Eye (tissue), 1 donor: ENCODE results near the gene MYH7.
A peak's percentile ranks its signal among the peaks of the same experiment; 100 is the strongest.

Source experiments
- DNase-seq: peaks from one replicate; pipeline ENCODE4 v3.0.0-alpha.2; 2015

MYH7 gene

DNA sequence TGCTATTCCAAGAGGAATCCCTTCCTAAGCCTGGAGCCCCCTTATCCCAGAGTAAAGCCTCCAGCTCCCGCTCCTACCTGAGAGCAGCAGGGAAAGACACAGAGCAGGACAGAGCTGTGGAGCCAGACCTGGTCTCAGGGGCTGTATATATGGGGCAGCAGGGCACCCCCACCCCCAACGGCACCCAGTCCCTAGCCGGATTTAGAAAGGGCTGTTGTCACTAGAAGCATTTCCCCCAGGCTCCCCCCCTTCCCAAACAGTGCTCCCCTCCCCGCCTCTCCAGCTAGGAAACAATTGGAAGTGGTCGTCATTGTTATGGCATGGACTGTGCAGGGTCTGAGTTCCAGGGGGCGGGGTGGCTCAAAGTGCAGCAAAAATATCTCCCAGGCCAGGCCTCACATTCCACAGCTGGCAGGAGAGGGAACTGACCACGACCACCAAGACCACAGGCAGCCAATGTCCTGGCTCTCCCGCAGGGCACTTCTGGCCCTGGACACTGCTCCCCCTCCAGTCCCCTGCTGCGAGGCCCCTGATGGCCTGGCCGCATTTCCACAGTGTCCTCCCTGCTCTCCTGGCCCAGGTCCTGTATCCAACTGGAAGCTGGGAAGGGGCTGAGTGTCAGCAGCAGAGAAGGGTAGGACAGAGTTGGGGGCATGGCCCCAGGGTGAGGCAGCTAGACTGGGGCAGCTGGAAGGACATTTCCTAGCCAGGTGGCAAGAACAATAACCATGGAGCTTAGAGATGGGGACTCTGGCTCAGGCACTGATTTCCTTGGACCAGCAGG is at the start of gene MYH7:
MYH7 (minus strand) TSS at position 118 of the 784 bp plus-strand sequence. CDS start 1,928 bp downstream, outside the sequence.
- DNase-seq = peak; percentile 79

GRCh38 chr14:23483236-23483854 is 47.9 kb upstream of the MYH7 start:
- peak; percentile 73 for DNase-seq

DNA sequence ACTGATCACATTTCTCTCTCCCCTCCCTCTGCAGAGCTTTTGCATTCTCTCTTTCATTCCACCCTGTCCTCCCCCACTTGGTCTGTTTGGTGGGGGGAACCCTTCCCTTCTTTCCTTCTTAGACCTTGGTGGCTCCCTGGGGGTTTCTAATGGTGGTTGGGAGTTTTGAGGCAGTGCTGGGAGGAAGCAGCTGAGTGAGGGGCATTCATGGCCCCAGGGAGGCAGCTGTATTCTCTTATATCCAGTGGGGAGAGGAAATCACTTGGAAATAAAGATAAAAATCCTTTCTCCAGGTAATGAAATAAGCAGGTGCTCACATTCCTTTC is 47.3 kb upstream of the MYH7 start:
- DNase-seq = no peak

GRCh38 chr14:23481979-23482822 is 46.7 kb upstream of the MYH7 start:
- peak; percentile 77 for DNase-seq

DNA sequence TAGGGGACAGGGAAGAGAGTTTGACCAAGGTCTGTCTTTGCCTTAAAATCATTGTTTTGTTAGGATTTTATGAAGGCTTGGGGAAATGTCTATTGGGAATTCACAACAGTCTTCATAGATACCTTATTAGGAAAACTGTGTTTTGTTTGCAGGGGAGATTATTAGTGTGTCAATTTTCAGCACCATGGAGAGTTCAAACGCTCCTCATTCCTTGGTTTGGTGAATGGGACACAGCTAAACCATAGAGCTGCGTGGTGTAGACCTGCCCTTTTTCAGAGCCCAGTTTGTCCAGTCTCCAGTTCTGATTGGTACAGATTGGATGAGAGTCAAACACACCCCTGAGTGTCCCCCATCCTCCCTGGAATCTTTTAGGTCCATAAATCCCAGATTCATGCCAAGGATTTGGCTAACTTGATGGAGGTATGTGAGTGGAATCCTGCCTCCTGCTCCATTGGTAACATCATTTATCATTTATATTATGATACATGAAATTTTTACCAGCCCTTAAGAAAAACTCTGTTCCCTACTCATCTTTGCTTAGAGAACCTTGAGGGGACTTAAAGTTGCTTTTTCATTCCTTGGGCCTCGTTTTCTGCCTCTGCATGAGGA is 46.0 kb upstream of the MYH7 start:
- peak; percentile 71 for DNase-seq

GRCh38 chr14:23478109-23478759 is 42.8 kb upstream of the MYH7 start:
- peak; percentile 86 for DNase-seq

DNA sequence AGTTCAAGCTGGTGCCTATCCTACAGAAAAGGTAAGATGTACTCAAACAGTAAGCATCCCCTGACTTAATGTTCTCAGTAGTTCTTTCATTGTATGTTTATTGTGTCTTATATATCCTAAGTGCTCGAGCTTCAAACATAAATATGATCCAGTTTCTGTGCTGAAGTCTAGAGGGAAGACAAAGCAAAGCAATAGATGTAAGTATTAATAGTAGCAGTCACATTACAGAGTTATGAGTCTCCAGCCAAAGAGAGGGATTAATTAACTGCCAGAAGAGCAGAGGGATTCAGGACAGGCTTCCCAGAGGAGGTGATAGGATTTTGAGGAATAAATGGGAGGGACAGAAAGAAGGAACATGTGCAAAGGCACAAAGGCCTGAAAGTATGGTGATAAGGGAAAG is 35.5 kb upstream of the MYH7 start:
- no peak for DNase-seq

- no peak for DNase-seq
Measured at GRCh38 chr14:23469906-23470403, 34.5 kb upstream of the MYH7 start.

GRCh38 chr14:23469127-23469905 is 33.9 kb upstream of the MYH7 start, which contains the start of gene NGDN:
Gene NGDN (plus strand): TSS chr14:23469703. CDS start chr14:23469716, 13 bp downstream.
- peak; percentile 100 for DNase-seq

DNA sequence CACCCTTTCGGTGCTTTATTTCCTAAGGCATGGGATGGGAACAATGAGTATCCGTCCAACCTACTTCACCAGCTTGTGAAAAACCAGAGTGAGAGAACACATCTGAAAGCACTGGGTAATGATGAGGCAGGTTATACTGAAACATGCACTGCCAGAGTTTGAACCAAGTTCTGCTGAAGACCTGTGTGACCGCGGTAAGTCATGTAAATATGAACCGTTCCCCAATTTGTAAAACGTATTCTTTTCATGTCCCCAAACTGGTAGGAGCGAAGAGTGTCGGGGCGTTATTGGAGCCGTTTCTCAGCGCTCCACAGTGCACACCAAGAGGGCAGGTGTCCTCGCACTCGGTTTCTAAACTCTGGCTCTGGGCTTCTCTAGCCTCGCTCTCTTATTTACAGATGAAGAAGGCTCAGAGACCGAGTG is 33.3 kb upstream of the MYH7 start:
- DNase-seq = no peak

GRCh38 chr14:23465261-23465660 is 29.8 kb upstream of the MYH7 start:
- DNase-seq = no peak

GRCh38 chr14:23464700-23465099 is 29.2 kb upstream of the MYH7 start:
- no peak for DNase-seq

DNA sequence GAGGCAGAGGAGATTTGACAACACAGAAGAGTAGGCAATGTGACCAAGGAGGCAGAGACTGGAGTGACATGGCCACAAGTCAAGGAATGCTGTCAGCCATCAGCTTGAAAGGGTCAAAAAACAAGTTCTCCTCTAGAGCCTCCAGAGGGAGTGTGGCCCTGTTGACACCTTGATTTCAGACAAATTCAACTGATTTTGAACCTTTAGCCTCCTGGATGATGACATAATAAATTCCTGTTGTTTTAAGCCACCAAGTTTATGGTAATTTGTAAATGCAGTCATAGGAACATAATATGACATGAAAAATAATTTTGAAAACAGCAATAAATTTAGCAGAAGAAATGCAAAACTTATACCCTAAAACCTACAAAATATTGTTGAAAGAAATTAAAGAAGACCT is 25.5 kb upstream of the MYH7 start:
- DNase-seq = no peak

DNA sequence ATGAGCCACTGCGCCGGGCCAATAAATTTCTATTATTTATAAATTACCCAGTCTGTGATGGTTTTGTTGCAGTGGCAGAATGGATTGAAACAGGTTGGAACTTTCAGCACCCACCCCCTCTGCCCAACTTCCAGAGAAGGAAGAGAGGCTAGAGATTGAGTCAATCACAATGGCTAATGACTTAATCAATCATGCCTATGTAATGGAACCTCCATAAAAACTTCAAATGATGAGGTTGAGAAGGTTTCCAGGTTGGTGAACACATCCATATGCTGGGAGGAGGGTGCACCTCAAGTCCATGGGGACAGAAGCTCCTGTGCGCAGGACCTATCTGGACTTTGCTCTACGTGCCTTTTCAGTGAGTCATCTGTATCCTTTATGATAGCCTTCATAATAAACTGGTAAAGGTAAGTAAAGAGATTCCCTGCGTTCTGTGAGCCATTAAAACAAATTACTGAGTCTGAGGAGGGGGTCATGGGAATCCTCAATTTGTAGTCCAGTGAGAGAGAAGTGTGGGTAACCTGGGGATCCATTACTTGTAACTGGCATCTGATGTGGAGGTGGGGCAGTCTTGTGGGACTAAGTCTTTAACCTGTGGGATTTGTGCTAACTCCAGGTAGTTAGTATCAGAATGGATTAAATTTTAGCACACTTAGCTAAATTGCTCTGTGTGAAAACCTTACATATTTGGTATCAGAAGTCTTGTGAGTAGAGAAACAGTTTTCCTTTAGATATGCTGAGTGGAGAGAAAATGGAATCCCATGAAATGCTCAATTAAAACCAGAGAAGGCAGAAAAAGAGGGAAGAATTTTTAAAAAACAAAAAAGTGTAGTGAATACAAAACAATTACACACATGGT is 22.4 kb upstream of the MYH7 start:
- DNase-seq = no peak

DNA sequence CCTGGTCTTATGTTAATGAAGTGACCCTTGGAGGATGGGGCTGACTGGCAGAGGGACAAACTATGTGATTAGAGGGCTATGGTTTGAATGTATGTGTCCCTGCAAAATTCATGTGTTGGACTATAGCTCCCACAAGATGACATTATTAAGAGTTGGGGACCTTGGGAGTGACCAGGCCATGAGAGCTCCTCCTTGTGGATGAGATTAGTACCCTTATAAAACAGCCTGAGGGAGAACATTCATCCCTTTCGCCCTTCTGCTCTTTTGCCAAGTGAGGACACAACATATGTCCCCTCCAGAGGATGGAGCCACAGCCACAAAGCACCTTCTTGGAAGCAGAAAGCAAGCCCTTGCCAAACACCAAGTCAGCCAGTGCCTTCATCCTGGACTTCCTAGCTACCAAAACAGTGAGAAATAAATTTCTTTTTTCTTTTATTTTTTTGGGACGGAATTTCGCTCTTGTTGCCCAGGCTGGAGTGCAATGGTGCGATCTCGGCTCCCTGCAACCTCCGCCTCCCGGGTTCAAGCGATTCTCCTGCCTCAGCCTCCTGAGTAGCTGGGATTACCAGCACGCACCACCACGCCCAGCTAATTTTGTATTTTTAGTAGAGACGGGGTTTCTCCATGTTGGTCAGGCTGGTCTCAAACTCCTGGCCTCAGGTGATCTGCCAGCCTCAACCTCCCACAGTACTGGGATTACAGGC is 21.6 kb upstream of the MYH7 start:
- peak; percentile 18 for DNase-seq

- DNase-seq = peak; percentile 7
Measured at GRCh38 chr14:23454445-23454856, 19.0 kb upstream of the MYH7 start.

- no peak for DNase-seq
Measured at GRCh38 chr14:23452237-23452636, 16.8 kb upstream of the MYH7 start.

DNA sequence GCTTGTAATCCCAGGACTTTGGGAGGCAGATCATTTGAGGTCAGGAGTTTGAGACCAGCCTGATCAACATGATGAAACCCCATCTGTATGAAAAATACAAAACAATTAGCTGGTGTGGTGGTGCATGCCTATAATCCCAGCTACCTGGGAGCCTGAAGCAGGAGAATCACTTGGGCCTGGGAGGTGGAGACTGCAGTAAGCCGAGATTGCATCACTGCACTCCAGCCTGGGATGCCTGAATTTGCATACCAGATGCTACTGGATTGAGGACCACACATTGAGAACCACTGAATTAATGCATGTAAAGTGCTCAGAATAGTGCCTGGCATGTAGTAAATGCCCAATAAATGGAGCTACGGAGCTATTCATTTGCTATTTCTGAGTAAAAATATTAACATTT is 14.9 kb upstream of the MYH7 start:
- DNase-seq = no peak

GRCh38 chr14:23449314-23449713 is 13.9 kb upstream of the MYH7 start:
- no peak for DNase-seq
